GM18909 (cell line): ENCODE results near the gene LGI4.
A peak's percentile ranks its signal among the peaks of the same experiment; 100 is the strongest.

Experiments
- ATAC-seq: cut with Tn5 transposase; IDR thresholded peaks from one replicate; pipeline ENCODE4 v1.9.1; 2021; ENCODE audit warnings: mild to moderate bottlenecking; ENCODE audit not compliant: unreplicated experiment, poor library complexity

LGI4 gene

DNA sequence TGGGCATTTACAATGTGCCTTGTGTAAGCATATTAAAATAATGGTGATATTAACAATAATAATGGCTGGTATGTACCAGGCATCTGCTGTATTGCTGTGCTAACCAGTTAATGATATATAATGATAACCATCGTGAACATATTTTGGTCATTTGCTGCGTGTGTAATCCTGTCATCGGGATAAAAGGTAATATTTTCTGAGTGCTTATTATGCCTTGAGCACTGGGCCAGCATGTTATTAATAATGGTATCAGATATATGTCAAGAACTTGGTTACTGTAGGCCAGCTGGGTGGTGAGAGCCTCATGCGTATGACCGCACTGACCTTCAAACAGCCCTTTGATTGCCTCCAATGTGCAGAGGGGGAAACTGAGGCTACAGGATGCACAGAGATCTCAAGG is 41.4 kb downstream of the LGI4 start:
- no peak for ATAC-seq

DNA sequence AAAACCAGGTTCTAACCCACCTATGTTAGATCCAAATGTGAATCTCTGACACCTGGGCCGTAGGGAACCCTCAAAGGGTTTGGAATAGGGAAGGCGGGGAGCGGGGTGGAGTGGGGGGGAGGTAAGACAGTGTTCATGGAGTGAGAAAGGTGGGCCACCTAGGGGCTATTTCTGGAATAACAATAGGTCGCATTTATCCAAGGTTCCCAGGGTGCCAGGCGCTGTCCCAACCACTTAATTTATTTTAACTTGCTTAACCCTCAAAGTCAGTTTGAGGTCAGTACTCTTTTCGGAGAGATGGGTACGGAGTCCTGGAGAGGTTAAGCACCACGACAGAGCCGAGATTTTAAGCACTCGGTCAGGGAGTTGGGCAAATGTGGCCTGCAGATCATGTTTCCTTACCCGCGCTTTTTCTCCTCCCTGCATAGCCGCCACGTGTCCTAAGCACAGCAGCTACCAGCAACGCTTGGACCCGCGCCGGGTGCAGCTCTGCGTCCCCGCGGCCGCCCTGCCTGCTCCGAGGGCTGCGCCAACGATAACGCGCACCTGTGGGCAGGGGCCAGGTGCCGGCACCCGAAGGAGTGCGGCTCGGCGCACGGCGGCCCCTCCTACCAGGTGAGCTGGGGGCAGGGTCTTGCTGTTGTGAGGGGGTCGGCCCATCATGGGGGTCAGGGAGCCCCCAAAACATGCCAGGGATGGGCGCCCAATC is 44.2 kb downstream of the LGI4 start:
- no peak for ATAC-seq

DNA sequence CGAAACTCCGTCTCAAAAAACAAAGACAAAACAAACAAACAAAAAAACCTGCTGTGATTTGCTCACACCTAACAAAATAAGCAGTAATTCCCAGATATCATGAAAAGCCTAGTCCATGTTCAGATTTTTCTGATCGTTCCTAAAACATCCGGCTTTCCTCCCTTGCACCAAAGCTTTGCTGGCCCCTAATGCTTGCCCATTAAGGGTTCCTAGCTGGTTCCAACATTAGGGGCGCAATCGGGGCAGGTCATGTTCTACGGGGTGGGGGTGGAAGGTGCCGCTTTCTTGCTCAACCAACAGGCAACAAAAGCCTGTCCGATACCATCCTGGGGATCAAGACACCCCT is 44.7 kb downstream of the LGI4 start:
- no peak for ATAC-seq

- ATAC-seq = no peak
Observed at GRCh38 chr19:35089554-35089953, 45.3 kb downstream of the LGI4 start.

DNA sequence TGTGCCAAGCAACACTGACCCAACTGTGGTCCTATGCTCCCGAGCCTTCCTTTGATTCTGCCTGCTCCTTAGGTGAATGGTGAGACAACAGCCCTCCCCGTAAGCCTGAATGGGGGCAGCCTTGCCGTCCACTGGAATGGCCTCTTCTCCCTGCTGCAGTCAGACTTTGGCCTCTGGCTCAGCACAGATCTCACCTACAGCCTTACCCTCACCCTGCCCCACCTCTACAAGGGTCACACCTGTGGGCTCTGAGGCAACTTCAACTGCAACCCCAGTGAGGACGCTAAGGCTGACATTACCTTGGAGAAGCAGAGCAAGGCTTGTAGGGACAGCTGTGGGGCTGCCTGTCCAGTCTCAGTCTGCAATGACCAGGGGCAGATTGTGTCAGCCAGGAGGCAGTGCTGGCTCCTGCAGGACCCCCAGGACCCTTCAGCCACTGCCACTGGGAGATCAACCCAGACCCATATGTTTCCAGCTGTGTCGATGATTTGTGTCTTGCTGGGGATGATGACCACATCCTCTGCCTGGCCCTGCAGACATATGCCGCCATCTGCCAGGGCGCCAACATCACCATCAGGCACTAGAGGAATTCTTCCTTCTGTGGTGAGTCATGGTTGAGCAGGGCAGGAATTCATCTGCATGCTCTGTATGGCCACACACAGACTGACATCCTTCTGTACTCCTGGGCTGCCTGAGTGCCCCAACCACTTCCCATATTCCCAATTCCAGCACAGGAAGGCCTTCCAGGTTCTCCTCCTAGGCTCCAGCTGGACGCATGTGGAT is 46.5 kb downstream of the LGI4 start:
- no peak for ATAC-seq

DNA sequence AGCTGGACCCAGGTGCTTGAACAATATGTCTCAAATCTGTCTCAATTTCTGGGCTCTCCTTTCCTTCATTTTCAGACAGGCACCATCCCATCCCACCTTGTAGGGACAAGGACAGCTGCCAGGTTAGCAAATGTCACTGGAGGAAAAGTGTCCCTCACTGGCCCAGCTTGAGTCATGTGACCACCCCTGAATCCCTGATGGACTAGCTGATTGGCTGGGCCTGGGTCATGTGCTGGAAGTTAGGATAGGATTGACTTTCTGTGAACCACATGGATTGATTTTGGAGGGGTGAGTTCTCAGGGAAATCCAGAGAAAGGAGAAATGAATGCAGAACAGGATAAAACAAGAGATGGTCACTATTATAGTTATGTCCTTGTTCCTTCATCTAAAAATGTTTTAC is 47.5 kb downstream of the LGI4 start:
- ATAC-seq = no peak

DNA sequence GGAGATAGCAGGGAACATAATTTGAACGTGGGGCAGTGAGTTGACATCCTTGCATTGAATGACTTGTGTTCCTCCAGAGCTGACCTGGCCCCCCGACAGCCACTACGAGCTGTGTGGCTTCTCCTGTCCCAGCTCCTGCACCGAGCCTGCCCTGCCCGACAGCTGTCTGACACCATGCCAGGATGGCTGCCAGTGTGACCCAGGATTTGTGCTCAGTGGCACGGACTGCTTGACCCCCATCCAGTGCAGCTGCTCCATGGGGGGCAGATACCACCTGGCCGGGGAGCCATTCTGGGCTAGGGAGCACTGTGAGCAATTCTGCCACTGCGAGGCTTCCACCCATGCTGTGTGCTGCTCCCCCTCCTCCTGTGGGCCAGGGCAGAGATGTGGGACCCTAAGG is 48.4 kb downstream of the LGI4 start:
- no peak for ATAC-seq

DNA sequence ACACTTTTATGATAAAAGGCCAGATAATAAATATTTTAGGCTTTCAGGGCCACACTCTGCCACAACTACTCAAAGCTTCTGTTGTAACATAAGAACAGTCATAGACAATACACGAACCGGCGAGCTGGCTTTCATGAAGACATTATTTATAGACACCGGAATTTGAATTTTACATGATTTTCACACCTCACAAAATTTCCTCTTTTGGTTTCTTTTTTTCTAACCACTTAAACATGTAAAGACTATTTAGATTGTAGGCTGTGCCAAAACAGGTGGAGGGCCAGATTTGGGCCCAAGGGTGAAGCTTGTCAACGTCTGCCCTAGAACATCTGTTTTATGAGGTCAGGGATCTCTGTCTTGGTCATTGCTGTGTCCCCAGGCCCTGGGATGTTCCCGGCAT is 48.9 kb downstream of the LGI4 start:
- peak; percentile 48 for ATAC-seq

GRCh38 chr19:35084509-35084762 is 50.4 kb downstream of the LGI4 start:
- no peak for ATAC-seq

- no peak for ATAC-seq
Observed at GRCh38 chr19:35083691-35084508, 51.0 kb downstream of the LGI4 start.

GRCh38 chr19:35081201-35081600 is 53.7 kb downstream of the LGI4 start:
- ATAC-seq = no peak

DNA sequence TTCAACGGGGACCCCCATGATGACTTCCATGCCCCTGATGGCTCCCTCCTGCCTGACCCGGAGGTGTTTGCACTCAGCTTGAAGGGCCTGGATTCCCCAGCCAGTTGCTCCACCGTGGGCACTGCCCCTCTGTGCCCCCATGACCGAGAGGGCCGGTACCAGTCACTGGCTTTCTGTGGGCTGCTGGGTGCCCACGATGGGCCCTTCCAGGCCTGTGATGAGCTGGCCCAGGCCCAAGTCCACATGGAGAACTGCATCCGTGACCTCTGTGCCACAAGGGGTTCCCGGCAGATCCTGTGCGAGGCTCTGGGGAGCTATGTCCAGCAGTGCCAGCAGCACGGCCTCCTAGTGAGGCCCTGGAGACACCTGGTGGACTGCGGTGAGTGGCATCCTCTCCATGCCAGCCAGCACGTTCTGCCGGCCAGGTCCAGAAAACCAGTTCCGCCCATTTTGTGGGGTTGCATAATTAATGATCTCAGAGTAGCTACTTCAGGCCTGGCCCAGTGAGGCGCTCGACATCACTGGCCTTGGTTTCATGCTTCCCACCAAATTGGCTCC is 54.2 kb downstream of the LGI4 start:
- ATAC-seq = no peak

DNA sequence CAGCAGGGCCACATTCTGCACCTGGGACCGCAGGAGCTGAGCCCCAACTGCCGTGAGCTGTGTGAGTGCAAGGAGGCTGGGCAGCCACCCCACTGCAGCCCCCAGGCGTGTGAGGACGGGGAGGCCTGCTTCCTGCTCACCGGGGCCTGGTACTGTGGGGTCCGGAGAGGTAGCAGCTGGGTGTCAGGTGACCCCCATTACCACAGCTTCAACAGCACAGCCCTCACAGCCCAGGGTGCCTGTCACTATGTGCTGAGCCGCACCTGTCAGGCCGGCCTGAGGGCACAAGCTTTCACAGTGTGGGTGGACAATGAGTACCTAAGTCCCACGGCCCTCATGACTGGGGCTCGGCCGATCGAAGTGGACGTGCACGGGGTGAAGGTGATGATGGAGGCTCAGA is 55.0 kb downstream of the LGI4 start:
- no peak for ATAC-seq

DNA sequence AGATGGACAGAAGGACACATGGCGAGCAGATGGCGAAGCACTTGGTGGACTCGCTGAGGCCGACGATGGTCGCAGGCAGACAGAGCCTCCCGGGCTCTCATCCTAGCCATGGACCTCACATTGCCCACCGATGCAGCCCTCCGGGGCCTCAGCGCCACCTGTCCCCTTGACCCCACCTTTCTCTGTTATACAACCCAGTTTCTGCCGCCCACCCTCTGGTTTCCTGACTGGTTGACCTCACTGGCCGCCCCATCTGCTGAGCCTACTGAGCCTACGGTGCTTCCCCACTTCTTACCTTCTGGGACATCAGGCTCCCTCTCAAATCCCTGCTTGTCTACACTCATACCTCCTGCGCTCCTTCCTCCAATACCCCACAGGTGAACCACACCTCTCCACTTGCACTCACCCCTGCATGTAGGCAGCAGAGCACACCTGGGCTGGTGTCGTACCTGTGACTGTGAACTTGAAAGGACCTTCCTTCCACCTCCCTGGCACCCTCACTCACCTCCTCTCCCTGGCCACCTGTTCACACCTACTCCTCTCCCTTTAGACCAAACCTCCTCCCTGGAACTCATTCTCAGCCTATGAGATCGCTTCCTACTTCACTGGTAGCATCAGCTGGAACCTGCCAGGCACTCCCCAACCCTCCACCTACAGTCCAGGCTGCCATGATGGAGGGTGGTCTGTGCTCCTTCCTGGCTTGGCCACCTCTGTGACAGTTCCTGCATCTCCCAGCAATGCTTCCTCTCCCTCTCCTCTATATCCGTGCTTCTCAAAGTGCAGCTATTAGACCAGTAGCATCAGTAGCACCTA is 57.2 kb downstream of the LGI4 start:
- ATAC-seq = no peak

DNA sequence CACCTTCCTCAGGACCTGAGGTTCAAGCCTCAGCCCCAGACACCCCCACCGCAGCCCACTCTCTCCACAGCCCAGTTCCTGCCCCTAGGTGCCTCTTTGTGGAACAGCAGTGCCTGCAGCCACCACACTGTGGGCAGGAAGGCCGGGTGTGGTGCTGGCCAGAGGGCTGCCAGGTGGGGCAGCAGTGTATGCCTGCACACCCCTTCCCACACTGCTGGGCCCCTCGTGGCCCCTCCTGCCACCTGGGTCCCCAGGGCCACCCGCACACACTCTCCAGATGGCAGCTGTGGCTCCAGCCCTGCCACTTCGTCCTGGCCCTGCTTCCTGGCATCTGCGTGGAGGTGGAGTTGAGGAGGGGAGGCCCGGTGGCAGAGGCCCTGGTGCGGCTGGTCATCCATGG is 58.2 kb downstream of the LGI4 start:
- ATAC-seq = no peak

DNA sequence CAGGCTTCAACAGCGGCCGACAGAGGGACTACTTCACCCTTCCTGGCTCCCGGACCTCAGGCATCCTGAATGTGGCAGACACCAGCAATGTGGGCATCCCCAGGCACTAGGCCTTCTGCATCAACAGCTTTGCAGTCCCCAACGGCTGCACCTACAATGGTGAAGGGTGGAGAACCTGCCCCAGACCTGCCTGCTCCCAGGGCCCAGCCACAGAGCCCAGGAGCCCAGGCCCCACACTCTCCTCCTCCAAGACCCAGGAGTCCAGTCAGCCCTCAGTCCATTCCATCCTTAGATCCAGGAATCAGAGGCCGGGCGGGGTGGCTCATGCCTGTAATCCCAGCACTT is 58.9 kb downstream of the LGI4 start:
- ATAC-seq = no peak

DNA sequence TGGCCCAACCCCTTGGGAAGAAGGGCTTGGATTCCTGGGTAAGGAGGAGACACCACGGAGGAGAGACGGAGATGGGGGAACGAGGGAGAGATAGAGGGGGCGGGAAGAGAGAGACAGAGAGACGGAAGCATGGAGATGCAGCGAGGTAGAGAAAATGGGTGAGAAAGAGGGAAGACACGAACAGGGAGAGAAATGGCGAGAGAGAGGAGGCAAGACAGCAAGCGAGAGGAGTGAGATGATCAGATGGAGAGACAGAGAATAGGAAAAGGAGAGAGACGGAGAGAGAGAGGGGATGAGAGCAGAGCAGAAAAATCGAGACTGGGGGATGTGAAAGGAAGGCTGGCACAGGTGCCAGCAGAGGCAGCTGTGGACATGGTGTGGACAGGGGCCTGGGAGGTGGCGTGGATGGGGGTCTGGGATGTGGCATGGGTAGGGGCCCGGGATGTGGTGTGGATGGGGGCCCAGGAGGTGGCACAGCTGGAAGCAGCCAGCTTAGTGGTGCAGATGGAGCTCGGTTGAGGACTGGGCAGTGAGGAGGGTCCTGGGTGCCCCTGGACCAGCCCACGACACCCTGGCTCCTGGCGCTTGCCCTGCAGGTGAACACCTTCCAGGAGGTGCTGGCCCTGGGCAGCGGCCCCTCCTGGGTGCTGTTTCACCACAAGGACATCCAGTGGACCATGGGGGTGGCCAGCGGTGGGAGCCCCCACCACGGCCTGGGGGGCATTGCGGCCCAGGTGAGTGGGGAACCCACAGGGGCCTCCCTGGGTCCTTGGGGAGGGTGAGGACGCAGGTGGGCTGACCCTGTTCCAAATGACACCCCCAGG is 59.4 kb downstream of the LGI4 start:
- no peak for ATAC-seq
